ENCODE results near the gene CDHR2. TPM values are rescaled to one million over a fixed set of nuclear protein-coding genes. Genes with fewer than 3 reads are reported as not detected.

Gene CDHR2
- total RNA-seq, 3 donors from 2014 or later (not counting 1 experiment from before 2014, with no cell fraction given), result 0.75 to 2.2 (median 1.8) TPM

DNA sequence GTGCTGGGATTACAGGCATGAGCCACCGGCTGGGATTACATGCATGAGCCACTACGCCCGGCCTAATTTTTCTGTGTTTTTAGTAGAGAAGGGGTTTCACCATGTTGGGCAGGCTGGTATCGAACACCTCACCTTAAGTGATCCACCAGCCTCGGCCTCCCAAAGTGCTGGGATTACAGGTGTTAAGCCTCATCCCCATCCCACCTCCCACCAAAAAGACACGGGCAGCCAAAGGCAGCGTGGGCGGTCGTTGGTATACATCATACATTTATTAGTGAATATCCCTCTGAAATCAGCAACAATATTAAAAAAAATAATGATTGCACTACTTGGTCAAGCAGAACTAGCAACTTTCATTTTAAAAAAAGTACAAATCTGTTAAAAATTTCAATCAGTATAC lies 22.7 kb upstream of the CDHR2 start:
- Histone ChIP-seq H3K4me1 (ENCODE audit: control insufficient read depth, insufficient read depth, low read length) (peaks cover 30% of the 10 kb centered on the region), H3K9me3 (ENCODE audit: control insufficient read depth, insufficient read depth, low read length) (no peaks in the 10 kb centered on the region), H3K36me3 (ENCODE audit: control insufficient read depth, insufficient read depth, low read length) (peaks cover 44% of the 10 kb centered on the region), H3K27ac (ENCODE audit: low read length) (no peak overlapping the region), H3K27me3 (ENCODE audit: control insufficient read depth, insufficient read depth, low read length) (no peaks in the 10 kb centered on the region), H3K4me3 (ENCODE audit: low read length) (no peak overlapping the region)
- TF ChIP-seq, protein P1, sequence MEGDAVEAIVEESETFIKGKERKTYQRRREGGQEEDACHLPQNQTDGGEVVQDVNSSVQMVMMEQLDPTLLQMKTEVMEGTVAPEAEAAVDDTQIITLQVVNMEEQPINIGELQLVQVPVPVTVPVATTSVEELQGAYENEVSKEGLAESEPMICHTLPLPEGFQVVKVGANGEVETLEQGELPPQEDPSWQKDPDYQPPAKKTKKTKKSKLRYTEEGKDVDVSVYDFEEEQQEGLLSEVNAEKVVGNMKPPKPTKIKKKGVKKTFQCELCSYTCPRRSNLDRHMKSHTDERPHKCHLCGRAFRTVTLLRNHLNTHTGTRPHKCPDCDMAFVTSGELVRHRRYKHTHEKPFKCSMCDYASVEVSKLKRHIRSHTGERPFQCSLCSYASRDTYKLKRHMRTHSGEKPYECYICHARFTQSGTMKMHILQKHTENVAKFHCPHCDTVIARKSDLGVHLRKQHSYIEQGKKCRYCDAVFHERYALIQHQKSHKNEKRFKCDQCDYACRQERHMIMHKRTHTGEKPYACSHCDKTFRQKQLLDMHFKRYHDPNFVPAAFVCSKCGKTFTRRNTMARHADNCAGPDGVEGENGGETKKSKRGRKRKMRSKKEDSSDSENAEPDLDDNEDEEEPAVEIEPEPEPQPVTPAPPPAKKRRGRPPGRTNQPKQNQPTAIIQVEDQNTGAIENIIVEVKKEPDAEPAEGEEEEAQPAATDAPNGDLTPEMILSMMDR (IDR thresholded peaks at IDR 0.05), result no peak
- Mint-ChIP-seq H3K9me3 (no peaks in the 10 kb centered on the region), H3K27ac (no peak overlapping the region), H3K4me1 (peaks cover 18 to 40% of the 10 kb centered on the region in 2 donors), H3K4me3 (no peak overlapping the region), H3K36me3 (no peaks in the 10 kb centered on the region), H3K27me3 (ENCODE audit: low read depth in 2 of 2) (no peaks in the 10 kb centered on the region)
- ATAC-seq (no peak), DNase-seq (no peak)
- 93% methylated on average over 9 of the region's 9 CpGs for WGBS (ENCODE audit: insufficient coverage)
- intact Hi-C loops (cut with micrococcal nuclease), result no loop called here

DNA sequence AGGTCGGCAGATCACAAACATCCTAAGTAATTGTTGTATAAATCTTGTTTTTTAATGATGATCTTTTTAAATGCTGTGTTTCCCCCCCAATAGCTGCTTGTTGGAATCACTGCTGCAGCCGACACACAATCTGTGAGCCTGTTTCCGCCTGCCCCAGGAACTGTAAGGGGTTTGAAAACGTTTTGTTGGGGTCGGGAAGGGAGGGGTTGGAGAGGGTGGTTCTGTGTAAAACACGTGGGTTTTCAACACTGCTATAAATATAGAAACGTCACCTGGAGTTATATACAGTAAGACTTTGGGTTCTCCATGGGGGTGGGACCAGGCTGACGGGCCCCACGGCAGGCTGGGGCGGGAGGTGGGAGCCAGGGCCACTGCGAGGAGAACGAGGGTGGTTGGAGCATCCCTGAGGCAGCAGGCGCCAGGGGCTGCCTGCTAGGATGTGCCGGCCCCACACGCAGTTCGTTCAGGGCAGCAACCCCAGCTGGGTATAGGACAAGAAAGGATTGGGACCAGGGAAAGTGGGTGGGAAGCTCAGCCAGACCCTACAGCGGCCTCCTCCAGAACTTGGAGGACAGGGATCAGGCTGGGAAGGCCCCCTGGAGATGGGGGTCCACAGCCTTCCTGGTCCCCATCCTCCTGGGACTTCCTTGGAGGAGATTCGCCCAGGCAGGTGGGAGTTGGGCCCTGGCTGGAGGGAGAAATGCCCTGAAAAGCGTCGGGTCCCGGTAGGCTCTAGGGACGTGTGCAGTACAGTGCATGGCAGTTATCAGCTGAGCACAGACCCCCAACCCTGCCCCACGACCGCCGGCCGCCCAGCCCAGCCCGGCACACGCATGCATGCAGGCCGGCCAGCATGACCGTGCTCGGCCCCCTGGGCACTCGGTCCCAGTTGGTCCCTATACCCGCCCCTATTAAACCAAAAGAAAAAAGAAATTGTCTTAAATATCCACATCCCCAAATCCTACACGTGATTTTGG lies 21.6 kb upstream of the CDHR2 start:
- intact Hi-C loops (cut with micrococcal nuclease), result no loop called here
- no peaks in the 10 kb centered on the region for H3K9me3 Mint-ChIP-seq
- Histone ChIP-seq H3K9me3 (ENCODE audit: control insufficient read depth, insufficient read depth, low read length) (no peaks in the 10 kb centered on the region), H3K4me1 (ENCODE audit: control insufficient read depth, insufficient read depth, low read length) (peaks cover 41% of the 10 kb centered on the region), H3K4me3 (ENCODE audit: low read length) (no peak overlapping the region), H3K36me3 (ENCODE audit: control insufficient read depth, insufficient read depth, low read length) (peaks cover 52% of the 10 kb centered on the region), H3K27me3 (ENCODE audit: control insufficient read depth, insufficient read depth, low read length) (no peaks in the 10 kb centered on the region), H3K27ac (ENCODE audit: low read length) (no peak overlapping the region)
- H3K27ac Mint-ChIP-seq, result peak overlapping the region in 1 of 2 donors; percentile 57
- no peaks in the 10 kb centered on the region for H3K27me3 Mint-ChIP-seq (ENCODE audit: low read depth in 2 of 2)
- no peaks in the 10 kb centered on the region for H3K36me3 Mint-ChIP-seq
- H3K4me1 Mint-ChIP-seq, result peaks cover 18 to 40% of the 10 kb centered on the region in 2 donors
- TF ChIP-seq, protein P1 (IDR thresholded peaks at IDR 0.05), result no peak
- 86% methylated on average over 33 of the region's 34 CpGs for WGBS (ENCODE audit: insufficient coverage)
- H3K4me3 Mint-ChIP-seq, result peak overlapping the region; percentile 47
- peak in 1 of 2 donors; percentile 39 for DNase-seq
- ATAC-seq, result no peak

DNA sequence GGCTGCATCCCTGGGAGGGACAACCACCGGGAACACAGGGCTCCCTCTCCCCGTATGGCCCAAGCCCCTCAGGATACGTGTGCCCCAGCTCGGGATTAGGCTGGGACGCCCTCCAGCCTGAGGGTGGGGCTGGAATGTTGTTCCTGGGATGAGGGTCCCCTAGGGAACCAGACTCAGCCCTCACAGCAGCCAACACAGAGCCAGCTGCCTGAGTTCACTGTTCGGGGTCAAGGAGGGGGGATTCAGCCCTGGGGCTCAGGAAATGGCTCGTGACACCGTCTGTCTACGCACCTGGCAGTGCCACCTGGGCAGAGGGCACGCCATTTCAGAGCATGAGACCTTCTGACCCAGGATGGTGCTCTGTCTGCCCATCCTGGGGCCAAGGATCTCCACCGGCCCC lies 20.8 kb upstream of the CDHR2 start:
- Mint-ChIP-seq H3K4me1 (peaks cover 14 to 39% of the 10 kb centered on the region in 2 donors), H3K27me3 (ENCODE audit: low read depth in 2 of 2) (no peaks in the 10 kb centered on the region), H3K27ac (peak overlapping the region in 1 of 2 donors; percentile 57), H3K9me3 (no peaks in the 10 kb centered on the region), H3K4me3 (no peak overlapping the region), H3K36me3 (no peaks in the 10 kb centered on the region)
- H3K27ac ChIP-seq (ENCODE audit: low read length), result no peak overlapping the region
- intact Hi-C loops (cut with micrococcal nuclease), result no loop called here
- TF ChIP-seq, protein P1 (IDR thresholded peaks at IDR 0.05), result no peak
- ATAC-seq (no peak), DNase-seq (no peak)
- peaks cover 56% of the 10 kb centered on the region for H3K36me3 ChIP-seq (ENCODE audit: control insufficient read depth, insufficient read depth, low read length)
- no peak overlapping the region for H3K4me3 ChIP-seq (ENCODE audit: low read length)
- peaks cover 49% of the 10 kb centered on the region for H3K4me1 ChIP-seq (ENCODE audit: control insufficient read depth, insufficient read depth, low read length)
- 91% methylated on average over 11 of the region's 11 CpGs for WGBS (ENCODE audit: insufficient coverage)
- H3K9me3 ChIP-seq (ENCODE audit: control insufficient read depth, insufficient read depth, low read length), result no peaks in the 10 kb centered on the region
- H3K27me3 ChIP-seq (ENCODE audit: control insufficient read depth, insufficient read depth, low read length), result no peaks in the 10 kb centered on the region
